Measurements from ENCODE around the gene YWHAQ. TPM values are rescaled to one million over a fixed set of nuclear protein-coding genes. Genes with fewer than 3 reads are reported as not detected.

The YWHAQ gene
- total RNA-seq, 1 donor from 2014 or later: 175 TPM

DNA sequence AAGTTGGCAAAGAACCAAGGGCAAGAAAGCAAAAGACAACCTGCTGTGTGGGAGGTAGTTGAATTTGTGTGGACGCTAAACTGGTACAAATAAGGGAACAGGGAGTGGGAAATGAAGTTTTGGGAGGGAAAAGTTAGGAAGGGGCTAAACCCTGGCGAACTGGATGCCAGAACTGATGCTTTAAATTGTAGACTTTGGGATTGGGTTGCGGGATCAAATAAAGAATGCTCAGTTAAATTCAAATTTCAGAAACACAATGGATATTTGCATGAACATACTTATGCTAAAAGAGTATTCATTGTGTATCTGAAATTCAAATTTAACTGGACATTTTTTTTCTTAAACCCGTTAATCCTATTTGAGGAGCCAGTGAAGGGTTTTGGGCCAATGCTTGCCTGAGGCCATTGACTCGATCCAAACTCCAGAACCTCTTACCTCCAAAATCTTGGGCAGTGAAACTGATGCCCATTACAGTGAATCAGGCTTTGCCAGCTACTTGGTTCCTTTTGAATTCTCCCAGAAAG lies 44.2 kb upstream of the YWHAQ start:
- Histone ChIP-seq H3K27ac (no peak overlapping the region), H3K4me3 (no peak overlapping the region), H3K27me3 (ENCODE audit: low read depth) (no peaks in the 10 kb centered on the region), H3K9me3 (no peaks in the 10 kb centered on the region), H3K4me1 (no peaks in the 10 kb centered on the region), H3K36me3 (no peaks in the 10 kb centered on the region)
- TF ChIP-seq, protein P1, sequence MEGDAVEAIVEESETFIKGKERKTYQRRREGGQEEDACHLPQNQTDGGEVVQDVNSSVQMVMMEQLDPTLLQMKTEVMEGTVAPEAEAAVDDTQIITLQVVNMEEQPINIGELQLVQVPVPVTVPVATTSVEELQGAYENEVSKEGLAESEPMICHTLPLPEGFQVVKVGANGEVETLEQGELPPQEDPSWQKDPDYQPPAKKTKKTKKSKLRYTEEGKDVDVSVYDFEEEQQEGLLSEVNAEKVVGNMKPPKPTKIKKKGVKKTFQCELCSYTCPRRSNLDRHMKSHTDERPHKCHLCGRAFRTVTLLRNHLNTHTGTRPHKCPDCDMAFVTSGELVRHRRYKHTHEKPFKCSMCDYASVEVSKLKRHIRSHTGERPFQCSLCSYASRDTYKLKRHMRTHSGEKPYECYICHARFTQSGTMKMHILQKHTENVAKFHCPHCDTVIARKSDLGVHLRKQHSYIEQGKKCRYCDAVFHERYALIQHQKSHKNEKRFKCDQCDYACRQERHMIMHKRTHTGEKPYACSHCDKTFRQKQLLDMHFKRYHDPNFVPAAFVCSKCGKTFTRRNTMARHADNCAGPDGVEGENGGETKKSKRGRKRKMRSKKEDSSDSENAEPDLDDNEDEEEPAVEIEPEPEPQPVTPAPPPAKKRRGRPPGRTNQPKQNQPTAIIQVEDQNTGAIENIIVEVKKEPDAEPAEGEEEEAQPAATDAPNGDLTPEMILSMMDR (IDR thresholded peaks at IDR 0.05): no peak
- intact Hi-C loops (cut with DNase I): no loop called here
- DNase-seq (no peak), ATAC-seq (no peak)

DNA sequence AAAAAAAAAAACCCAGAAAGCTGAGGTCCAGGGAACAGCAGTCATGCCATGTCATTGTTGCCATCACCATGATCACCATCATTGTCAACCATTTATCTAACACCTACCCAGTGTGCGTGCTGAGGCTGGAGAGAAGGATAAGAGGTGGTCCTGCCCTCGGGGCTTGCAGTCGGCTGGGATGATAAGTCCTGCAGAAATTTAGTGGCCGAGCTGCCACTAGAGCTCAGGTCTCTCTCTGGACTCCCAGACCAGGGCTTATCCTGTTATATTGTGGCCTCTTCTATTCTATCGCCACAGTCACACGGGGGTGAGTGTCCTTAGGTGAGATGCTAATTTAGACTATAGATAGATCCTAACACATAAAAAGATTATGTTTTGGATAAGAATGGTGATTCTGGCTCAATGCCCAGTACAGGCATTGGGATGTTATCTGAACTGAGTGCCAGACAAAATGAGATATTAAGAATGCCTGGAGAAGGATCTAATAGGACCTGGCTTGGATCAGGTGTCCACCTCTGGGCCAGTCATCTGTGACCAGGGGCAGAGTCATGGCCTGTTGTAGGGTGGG lies 43.2 kb upstream of the YWHAQ start:
- DNase-seq (no peak), ATAC-seq (no peak)
- no peak overlapping the region for H3K27ac ChIP-seq
- TF ChIP-seq, protein P1 (IDR thresholded peaks at IDR 0.05): no peak
- H3K9me3 ChIP-seq: no peaks in the 10 kb centered on the region
- intact Hi-C loops (cut with DNase I): no loop called here
- H3K4me1 ChIP-seq: no peaks in the 10 kb centered on the region
- no peaks in the 10 kb centered on the region for H3K36me3 ChIP-seq
- H3K27me3 ChIP-seq (ENCODE audit: low read depth): no peaks in the 10 kb centered on the region
- no peak overlapping the region for H3K4me3 ChIP-seq

DNA sequence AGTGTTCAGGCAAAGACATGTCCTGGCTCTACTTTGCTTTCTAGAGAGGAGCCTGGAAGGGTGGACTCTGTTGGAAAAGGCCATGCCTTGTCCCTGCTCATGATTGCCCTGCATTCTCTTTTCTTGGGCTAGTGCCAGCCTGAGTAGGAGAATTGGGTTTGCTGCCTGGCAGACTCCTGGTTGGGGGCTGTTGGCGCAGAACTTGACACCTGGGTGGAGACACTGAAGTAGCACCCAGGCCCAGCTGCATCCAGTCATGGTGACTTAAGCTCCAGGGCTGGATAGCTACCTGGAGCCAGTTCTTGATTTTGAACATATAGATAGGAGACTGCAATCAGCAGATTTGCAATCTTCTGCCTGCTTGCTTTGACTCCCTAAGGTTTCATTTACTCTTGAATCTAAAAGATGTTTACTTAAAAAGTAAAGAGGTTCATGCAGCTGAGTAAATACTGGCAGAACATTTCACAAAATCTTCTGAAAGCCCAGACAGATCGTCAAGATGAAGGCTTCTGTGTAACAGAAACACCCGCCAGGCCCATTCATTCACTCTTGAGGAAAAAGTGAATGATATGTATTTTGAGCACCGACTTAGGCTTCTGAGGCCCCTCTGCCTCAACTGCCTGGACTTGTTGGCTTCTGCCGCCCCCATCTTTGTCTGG lies 38.0 kb upstream of the YWHAQ start:
- intact Hi-C loops (cut with DNase I): no loop called here
- ATAC-seq (peak; percentile 61 to 73), DNase-seq (no peak)
- no peaks in the 10 kb centered on the region for H3K36me3 ChIP-seq
- no peaks in the 10 kb centered on the region for H3K9me3 ChIP-seq
- H3K4me3 ChIP-seq: no peak overlapping the region
- TF ChIP-seq, protein P1 (IDR thresholded peaks at IDR 0.05): no peak
- H3K4me1 ChIP-seq: no peaks in the 10 kb centered on the region
- H3K27me3 ChIP-seq (ENCODE audit: low read depth): no peaks in the 10 kb centered on the region
- H3K27ac ChIP-seq: no peak overlapping the region

DNA sequence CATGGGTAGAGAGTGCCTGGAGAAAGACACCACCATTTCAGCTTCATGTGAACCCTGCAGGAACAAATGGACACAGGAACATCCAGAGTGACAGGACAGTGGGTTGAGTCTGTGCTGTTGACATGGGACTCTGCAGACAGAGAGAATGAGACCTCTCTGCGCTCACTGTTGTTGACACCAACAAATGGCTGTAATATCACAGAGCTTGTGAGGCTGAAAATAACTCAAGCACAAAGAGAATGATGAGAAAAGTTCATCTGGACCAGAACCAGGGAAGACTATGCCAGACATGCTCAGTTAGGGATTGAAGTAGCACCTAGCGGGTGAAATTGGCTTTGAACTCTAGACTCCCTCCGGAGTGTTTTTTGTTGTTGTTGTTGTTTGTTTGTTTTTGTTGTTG lies 37.0 kb upstream of the YWHAQ start:
- Histone ChIP-seq H3K4me1 (no peaks in the 10 kb centered on the region), H3K27ac (no peak overlapping the region), H3K36me3 (no peaks in the 10 kb centered on the region), H3K9me3 (no peaks in the 10 kb centered on the region), H3K27me3 (ENCODE audit: low read depth) (no peaks in the 10 kb centered on the region), H3K4me3 (no peak overlapping the region)
- no peak for DNase-seq
- TF ChIP-seq, protein P1 (IDR thresholded peaks at IDR 0.05): no peak
- ATAC-seq: no peak
- intact Hi-C loops (cut with DNase I): no loop called here

DNA sequence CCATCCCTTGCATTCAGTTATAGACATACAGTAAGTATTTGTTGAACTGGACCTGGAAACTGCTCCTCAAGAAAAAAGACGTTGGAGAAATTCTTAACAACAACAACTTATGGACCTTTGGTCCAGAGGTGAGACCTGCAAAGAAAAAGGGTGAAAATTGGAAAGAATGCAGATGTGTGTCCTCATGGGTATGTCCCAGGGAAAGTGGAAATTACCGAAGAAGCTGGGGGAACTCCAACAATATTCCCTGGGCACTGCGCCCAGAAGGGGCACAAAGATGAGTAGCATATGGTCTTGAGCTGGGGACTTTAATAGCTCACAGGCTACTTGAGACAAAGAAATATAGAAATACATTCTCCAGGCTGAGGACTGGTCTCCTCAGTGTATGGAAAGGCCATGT lies 35.5 kb upstream of the YWHAQ start:
- ATAC-seq (no peak), DNase-seq (no peak)
- Histone ChIP-seq H3K27ac (no peak overlapping the region), H3K27me3 (ENCODE audit: low read depth) (no peaks in the 10 kb centered on the region), H3K4me3 (no peak overlapping the region), H3K4me1 (no peaks in the 10 kb centered on the region), H3K9me3 (no peaks in the 10 kb centered on the region), H3K36me3 (no peaks in the 10 kb centered on the region)
- intact Hi-C loops (cut with DNase I): no loop called here
- TF ChIP-seq, protein P1 (IDR thresholded peaks at IDR 0.05): no peak
